Measurements from ENCODE around the gene DCST1. TPM values are rescaled to one million over a fixed set of nuclear protein-coding genes. Genes with fewer than 3 reads are reported as not detected.

DCST1 gene
- total RNA-seq, 2 experiments from 2014 or later, result 0.33 to 0.39 TPM

GRCh38 chr1:155029513-155030242 lies 3.9 kb upstream of the DCST1 start:
- H3K4me3 Mint-ChIP-seq, result no peak overlapping the region
- intact Hi-C loops (cut with DNase I, micrococcal nuclease), result loop anchor here in 1 of 2 experiments (10.0 kb wide), 2 partner anchors 125 to 365 kb away; no protein-coding TSS in a partner anchor
- H3K27me3 Mint-ChIP-seq, result no peaks in the 10 kb centered on the region
- no peak for ATAC-seq (ENCODE audit: poor library complexity)
- no peaks in the 10 kb centered on the region for H3K36me3 ChIP-seq (ENCODE audit: insufficient read depth, low read length)
- H3K4me3 ChIP-seq (ENCODE audit: low read length), result no peak overlapping the region
- H3K27ac Mint-ChIP-seq, result no peak overlapping the region
- H3K9me3 ChIP-seq (ENCODE audit: control insufficient read depth in 1 of 2, insufficient read depth in 1 of 2, low read length in 2 of 2), result no peaks in the 10 kb centered on the region
- ChIA-PET POLR2A (no interaction called here), CTCF (no interaction called here)
- no peak for TF ChIP-seq CTCF (IDR thresholded peaks at IDR 0.05)
- H3K9me3 Mint-ChIP-seq, result no peaks in the 10 kb centered on the region
- no peak for DNase-seq
- no peak overlapping the region for H3K27ac ChIP-seq (ENCODE audit: low read depth in 1 of 2, low read length in 2 of 2)
- no peaks in the 10 kb centered on the region for H3K36me3 Mint-ChIP-seq (ENCODE audit: low read depth)
- H3K4me1 Mint-ChIP-seq (ENCODE audit: low read depth), result no peaks in the 10 kb centered on the region
- no peaks in the 10 kb centered on the region for H3K27me3 ChIP-seq (ENCODE audit: control insufficient read depth in 1 of 2, insufficient read depth in 2 of 2, low read length in 2 of 2)
- no peaks in the 10 kb centered on the region for H3K4me1 ChIP-seq (ENCODE audit: insufficient read depth, low read length)

- Histone ChIP-seq H3K36me3 (ENCODE audit: insufficient read depth, low read length) (no peaks in the 10 kb centered on the region), H3K4me3 (ENCODE audit: low read length) (no peak overlapping the region), H3K9me3 (ENCODE audit: control insufficient read depth in 1 of 2, insufficient read depth in 1 of 2, low read length in 2 of 2) (no peaks in the 10 kb centered on the region), H3K27me3 (ENCODE audit: control insufficient read depth in 1 of 2, insufficient read depth in 2 of 2, low read length in 2 of 2) (no peaks in the 10 kb centered on the region), H3K27ac (ENCODE audit: low read depth in 1 of 2, low read length in 2 of 2) (no peak overlapping the region), H3K4me1 (ENCODE audit: insufficient read depth, low read length) (no peaks in the 10 kb centered on the region)
- H3K9me3 Mint-ChIP-seq, result no peaks in the 10 kb centered on the region
- ATAC-seq (ENCODE audit: poor library complexity), result no peak
- no peak for DNase-seq
- ChIA-PET CTCF (no interaction called here), POLR2A (no interaction called here)
- H3K36me3 Mint-ChIP-seq (ENCODE audit: low read depth), result no peaks in the 10 kb centered on the region
- H3K4me3 Mint-ChIP-seq, result no peak overlapping the region
- H3K27ac Mint-ChIP-seq, result no peak overlapping the region
- H3K27me3 Mint-ChIP-seq, result no peaks in the 10 kb centered on the region
- no peak for TF ChIP-seq CTCF (IDR thresholded peaks at IDR 0.05)
- intact Hi-C loops (cut with DNase I, micrococcal nuclease), result loop anchor here in 1 of 2 experiments (10.0 kb wide), 1 partner anchor 124 kb away; no protein-coding TSS in a partner anchor
- H3K4me1 Mint-ChIP-seq (ENCODE audit: low read depth), result no peaks in the 10 kb centered on the region
These were observed 3.3 kb upstream of the DCST1 start for GRCh38 chr1:155030243-155030795.

- no peak for TF ChIP-seq CTCF (IDR thresholded peaks at IDR 0.05)
- H3K27ac Mint-ChIP-seq, result no peak overlapping the region
- H3K4me3 Mint-ChIP-seq, result no peak overlapping the region
- no peak overlapping the region for H3K27ac ChIP-seq (ENCODE audit: low read depth in 1 of 2, low read length in 2 of 2)
- no peaks in the 10 kb centered on the region for H3K9me3 Mint-ChIP-seq
- H3K9me3 ChIP-seq (ENCODE audit: control insufficient read depth in 1 of 2, insufficient read depth in 1 of 2, low read length in 2 of 2), result no peaks in the 10 kb centered on the region
- POLR2A ChIA-PET, result no interaction called here
- CTCF ChIA-PET, result no interaction called here
- H3K27me3 Mint-ChIP-seq, result no peaks in the 10 kb centered on the region
- H3K36me3 ChIP-seq (ENCODE audit: insufficient read depth, low read length), result no peaks in the 10 kb centered on the region
- H3K36me3 Mint-ChIP-seq (ENCODE audit: low read depth), result no peaks in the 10 kb centered on the region
- intact Hi-C loops (cut with DNase I, micrococcal nuclease), result loop anchor here in 1 of 2 experiments (10.0 kb wide), 1 partner anchor 124 kb away; no protein-coding TSS in a partner anchor
- no peaks in the 10 kb centered on the region for H3K4me1 Mint-ChIP-seq (ENCODE audit: low read depth)
- no peaks in the 10 kb centered on the region for H3K27me3 ChIP-seq (ENCODE audit: control insufficient read depth in 1 of 2, insufficient read depth in 2 of 2, low read length in 2 of 2)
- DNase-seq (no peak), ATAC-seq (ENCODE audit: poor library complexity) (no peak)
- H3K4me3 ChIP-seq (ENCODE audit: low read length), result no peak overlapping the region
- no peaks in the 10 kb centered on the region for H3K4me1 ChIP-seq (ENCODE audit: insufficient read depth, low read length)
These were observed 2.7 kb upstream of the DCST1 start for GRCh38 chr1:155030899-155031298.
